D721Med (cell line): Measurements from ENCODE around the gene C19orf12.

ENCODE experiments used
- DNase-seq: peaks from one replicate; pipeline ENCODE4 v3.0.0; 2011; ENCODE audit warnings: low spot score; ENCODE audit not compliant: insufficient read length
- FAIRE-seq: peaks from 2 replicates; lab custom pipeline; 2011; peaks lifted over from hg19 to GRCh38; lab: Jason Lieb, UNC
- TF ChIP-seq, protein P1 (sequence below): IDR thresholded peaks from 2 replicates; pipeline ENCODE4 v1.5.1; 2012; ENCODE audit warnings: mild to moderate bottlenecking, control low read depth; ENCODE audit not compliant: insufficient read depth; ENCODE audit errors: missing control alignments

Gene C19orf12

DNA sequence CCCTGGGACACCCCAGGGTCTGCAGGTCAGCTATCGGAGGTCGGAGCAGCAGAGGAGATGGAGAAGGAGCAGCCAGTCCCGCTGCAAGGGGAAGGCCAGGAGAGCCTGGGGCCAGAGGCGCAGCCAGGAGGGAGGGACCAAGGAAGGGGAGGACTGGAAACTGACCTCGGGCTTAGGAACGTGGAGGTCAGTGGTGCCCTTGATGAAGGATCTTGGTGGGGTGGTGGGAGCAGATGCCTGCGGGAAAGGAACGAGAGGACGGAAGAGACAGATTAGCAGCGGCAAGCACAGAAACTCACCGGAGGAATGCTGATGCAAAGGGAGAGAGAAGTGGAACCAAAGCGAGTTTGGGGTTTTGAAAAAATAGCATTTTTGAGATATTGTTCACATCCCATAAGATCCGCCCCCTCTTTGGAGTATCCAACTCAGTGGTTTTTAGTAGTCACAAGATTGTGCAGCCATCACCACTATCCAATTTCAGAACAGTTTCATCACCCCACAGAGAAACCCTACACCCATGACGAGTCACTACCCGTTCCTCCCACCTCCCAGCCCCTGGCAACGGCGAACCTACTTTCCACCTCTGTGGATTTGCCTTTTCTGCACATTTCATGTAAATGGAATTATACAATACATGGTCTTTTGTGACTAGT, 27.7 kb downstream of the C19orf12 start:
- FAIRE-seq = no peak
- no peak for DNase-seq
- TF ChIP-seq, protein P1, sequence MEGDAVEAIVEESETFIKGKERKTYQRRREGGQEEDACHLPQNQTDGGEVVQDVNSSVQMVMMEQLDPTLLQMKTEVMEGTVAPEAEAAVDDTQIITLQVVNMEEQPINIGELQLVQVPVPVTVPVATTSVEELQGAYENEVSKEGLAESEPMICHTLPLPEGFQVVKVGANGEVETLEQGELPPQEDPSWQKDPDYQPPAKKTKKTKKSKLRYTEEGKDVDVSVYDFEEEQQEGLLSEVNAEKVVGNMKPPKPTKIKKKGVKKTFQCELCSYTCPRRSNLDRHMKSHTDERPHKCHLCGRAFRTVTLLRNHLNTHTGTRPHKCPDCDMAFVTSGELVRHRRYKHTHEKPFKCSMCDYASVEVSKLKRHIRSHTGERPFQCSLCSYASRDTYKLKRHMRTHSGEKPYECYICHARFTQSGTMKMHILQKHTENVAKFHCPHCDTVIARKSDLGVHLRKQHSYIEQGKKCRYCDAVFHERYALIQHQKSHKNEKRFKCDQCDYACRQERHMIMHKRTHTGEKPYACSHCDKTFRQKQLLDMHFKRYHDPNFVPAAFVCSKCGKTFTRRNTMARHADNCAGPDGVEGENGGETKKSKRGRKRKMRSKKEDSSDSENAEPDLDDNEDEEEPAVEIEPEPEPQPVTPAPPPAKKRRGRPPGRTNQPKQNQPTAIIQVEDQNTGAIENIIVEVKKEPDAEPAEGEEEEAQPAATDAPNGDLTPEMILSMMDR = no peak

DNA sequence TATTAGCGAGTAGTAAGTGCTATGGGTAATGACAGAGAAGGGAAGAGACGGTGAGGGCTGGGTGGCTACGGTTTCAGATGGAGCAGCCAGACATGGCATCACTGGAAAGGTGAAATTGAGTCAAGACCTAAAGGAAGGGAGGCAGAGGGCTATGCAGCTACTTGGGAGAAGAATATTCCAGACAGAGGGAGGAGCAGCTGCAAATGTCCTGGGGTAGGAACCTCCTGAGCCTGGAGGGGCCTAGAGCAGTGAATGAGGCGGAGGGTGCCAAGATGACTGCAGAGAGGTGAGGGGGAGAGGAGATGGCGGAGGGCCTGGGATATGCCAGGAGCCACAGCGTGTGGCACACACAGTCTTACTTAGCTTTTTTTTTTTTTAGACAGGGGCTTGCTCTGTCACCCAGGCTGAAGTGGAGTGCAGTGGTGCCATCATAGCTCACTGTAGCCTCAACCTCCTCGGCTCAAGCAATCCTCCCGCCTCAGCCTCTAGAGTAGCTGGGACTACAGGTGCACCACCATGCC, 28.7 kb downstream of the C19orf12 start:
- no peak for FAIRE-seq
- DNase-seq = no peak
- TF ChIP-seq, protein P1 = no peak

DNA sequence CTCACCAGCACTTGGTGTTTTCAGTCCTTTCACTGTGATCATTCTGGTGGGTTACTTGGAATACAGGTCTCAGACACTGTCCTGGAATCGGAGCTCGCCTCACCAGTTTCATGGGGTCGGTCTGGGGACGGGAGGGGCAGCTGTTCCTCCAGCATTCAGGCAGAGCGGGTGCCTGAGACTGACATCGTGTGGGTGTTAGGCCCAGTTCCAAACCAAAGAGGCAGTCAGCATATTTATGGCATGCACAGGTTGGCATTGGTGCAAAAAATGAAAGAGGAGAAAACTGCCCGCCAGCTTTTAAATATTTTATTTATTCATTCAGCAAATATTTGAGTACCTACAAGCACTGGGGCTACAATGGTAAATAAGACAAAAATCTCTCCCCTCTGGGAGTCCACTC, 29.7 kb downstream of the C19orf12 start:
- FAIRE-seq (no peak), DNase-seq (no peak)
- TF ChIP-seq, protein P1 = no peak

DNA sequence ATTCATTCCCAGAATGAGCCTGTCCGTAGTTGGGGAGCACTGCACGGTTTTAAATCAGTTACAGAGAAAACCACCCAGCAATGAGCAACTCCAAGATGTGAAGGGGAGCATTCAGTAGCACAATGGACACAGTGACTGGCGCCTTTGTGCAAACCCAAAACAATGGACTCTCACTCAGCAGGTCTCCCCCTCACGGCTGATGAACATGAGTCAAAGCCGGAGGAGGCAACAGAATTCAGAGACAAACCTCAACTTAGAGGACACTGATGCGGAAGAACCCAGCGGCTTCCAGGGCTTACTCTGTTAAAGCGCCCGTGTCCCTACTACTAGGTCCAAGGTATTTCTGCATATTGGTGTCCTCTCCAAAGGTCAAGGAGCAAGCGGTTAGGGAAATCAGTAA, 32.1 kb downstream of the C19orf12 start:
- FAIRE-seq (no peak), DNase-seq (no peak)
- TF ChIP-seq, protein P1 = no peak

DNA sequence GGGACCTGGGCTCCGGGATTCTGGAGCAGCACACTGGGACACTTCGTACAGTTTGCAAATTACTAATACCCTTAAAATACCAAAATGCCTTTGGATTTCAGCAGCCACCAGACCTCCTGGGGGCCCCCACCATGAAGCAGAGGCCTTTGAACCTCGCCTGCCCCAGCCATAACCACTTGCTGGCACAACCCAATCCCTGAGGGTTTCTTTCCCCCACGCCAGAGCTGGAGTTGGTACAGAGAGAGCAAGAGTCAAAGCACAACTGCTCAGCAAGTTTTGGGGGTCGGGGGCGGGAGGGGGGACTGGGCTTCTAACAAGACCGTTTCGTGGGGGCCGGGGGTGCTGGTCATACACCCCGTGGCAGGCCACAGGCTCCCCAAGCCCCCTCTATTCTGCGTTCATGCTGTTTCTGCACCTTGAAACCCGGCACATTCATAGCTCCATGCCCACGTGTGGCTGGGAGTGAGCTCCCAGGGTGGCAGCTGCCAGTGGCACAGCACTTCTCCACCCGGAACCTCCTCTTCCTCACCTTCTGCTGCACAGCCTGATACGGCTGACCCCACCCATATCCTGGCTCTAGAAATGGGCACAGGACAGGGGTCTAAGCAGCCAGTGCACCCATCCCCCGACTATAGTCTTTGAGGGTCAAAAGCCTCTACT, 32.7 kb downstream of the C19orf12 start:
- no peak for FAIRE-seq
- TF ChIP-seq, protein P1 = no peak
- no peak for DNase-seq

DNA sequence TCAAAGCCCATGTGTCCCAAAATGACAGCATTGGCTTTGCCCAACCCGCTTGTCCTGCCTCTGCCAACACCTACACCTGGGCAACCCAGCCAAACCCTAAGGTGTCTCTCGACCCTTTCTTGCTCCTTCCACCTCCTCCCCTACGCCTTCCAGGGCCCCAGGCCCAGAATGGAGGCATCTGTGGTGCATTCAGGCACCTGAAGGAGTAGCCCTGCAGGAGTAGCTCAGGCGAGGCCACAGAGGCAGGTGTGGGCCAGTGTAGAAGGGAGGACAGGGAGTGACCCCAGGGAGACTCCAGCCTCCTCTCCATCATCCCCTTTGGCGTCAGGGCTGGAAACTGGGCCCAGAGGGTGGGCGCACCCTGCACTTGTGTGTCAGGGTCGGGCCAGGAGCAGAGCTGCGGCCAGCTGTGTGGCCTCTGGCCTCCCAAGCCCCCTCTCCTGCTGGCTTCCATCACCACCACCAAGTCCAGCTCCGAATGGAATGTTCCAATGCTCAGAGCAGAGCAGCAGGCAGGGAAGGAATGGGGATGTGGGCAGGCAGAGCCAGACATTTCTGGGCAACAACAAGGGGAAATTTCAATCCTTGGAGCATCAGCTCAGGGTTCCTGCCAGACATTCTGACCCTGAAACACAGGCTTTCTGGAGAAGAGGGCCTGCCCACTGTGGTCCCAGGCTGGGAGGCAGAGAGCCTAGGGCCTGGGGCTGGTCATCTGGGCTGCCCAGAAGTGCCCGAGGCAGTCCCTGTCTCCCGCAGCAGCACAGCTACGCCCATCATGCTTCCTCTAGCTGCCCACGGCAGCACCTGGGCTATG, 33.4 kb downstream of the C19orf12 start:
- FAIRE-seq (no peak), DNase-seq (no peak)
- TF ChIP-seq, protein P1 = no peak
